CD4-positive, CD25-positive, alpha-beta regulatory T cell (primary cell): ENCODE results near the gene ME2. TPM values are rescaled to one million over a fixed set of nuclear protein-coding genes. Genes with fewer than 3 reads are reported as not detected.

ENCODE experiments used
- ATAC-seq, 2 donors: fragments of 150-1000 bp; cut with Tn5 transposase; one replicate each; pipeline ENCODE4 v1.10.0; 2021; ENCODE audit warnings: low read depth in 2 of 2, moderate number of reproducible peaks in 2 of 2, moderate library complexity in 1 of 2
- DNase-seq, 3 donors: peaks; one replicate each; pipeline versions ENCODE4 v3.0.0 to v3.0.0-alpha.2; 2012 to 2022; ENCODE audit warnings: mixed read lengths in 1 of 3
- H3K27ac ChIP-seq: one replicate; pipeline ENCODE4 v1.7.0; 2013; ENCODE audit warnings: mild to moderate bottlenecking, low read length; ENCODE audit not compliant: insufficient read depth, poor library complexity, severe bottlenecking
- H3K27me3 ChIP-seq: one replicate; pipeline ENCODE4 v1.7.0; 2013; ENCODE audit warnings: low read length; ENCODE audit not compliant: control insufficient read depth, insufficient read depth
- H3K36me3 ChIP-seq: one replicate; pipeline ENCODE4 v1.7.0; 2013; ENCODE audit warnings: mild to moderate bottlenecking, low read length, moderate library complexity; ENCODE audit not compliant: control insufficient read depth, insufficient read depth
- H3K4me1 ChIP-seq: 2 replicates; pipeline ENCODE4 v1.7.0; 2013; ENCODE audit warnings: mild to moderate bottlenecking, low read length; ENCODE audit not compliant: insufficient read depth, control insufficient read depth, poor library complexity, severe bottlenecking
- H3K4me3 ChIP-seq: one replicate; pipeline ENCODE4 v1.7.0; 2013; ENCODE audit warnings: low read depth, mild to moderate bottlenecking, low read length, moderate library complexity
- H3K9me3 ChIP-seq, 2 experiments: 1 replicate in 1 of 2; 2 replicates in 1 of 2; pipeline ENCODE4 v1.7.0; 2013; ENCODE audit warnings: low read length in 2 of 2, mild to moderate bottlenecking in 1 of 2, moderate library complexity in 1 of 2; ENCODE audit not compliant: control insufficient read depth in 2 of 2
- H3K27ac Mint-ChIP-seq, 3 donors: one replicate each; pipeline ENCODE4 v1.8.0; 2020 to 2022; ENCODE audit warnings: mild to moderate bottlenecking in 3 of 3, mixed read lengths in 3 of 3, moderate library complexity in 2 of 3
- H3K27me3 Mint-ChIP-seq: one replicate; pipeline ENCODE4 v1.8.0; 2022; ENCODE audit warnings: mild to moderate bottlenecking, mixed read lengths
- H3K36me3 Mint-ChIP-seq: one replicate; pipeline ENCODE4 v1.8.0; 2020; ENCODE audit warnings: mixed read lengths
- H3K4me1 Mint-ChIP-seq, 4 donors: one replicate each; pipeline ENCODE4 v1.8.0; 2020 to 2022; ENCODE audit warnings: mixed read lengths in 4 of 4, mild to moderate bottlenecking in 1 of 4
- H3K4me3 Mint-ChIP-seq, 4 donors: one replicate each; pipeline ENCODE4 v1.8.0; 2020 to 2022; ENCODE audit warnings: mild to moderate bottlenecking in 4 of 4, mixed read lengths in 4 of 4, moderate library complexity in 3 of 4
- H3K9me3 Mint-ChIP-seq, 7 donors: one replicate each; pipeline ENCODE4 v1.8.0; 2020 to 2022; ENCODE audit warnings: mixed read lengths in 7 of 7, mild to moderate bottlenecking in 3 of 7, moderate library complexity in 2 of 7
- polyA plus RNA-seq, 4 donors: library from polyadenylated mRNA; unstranded; fragments of 300-500 nt; fragmentation: Illumina TruSeq; gene quantifications; one replicate each; pipeline ENCODE4 v1.2.3, GENCODE V29; 2021
- total RNA-seq: library from RNA; stranded (reverse); gene quantifications from one replicate; pipeline ENCODE4 v1.2.3, GENCODE V29; 2022

The ME2 gene
- total and polyA plus RNA-seq, 5 donors from 2014 or later: 29.5 to 45.4 (median 39.7) TPM

GRCh38 chr18:50981381-50981780 is 102.5 kb downstream of the ME2 start:
- H3K27me3 ChIP-seq: no peaks in the 10 kb centered on the region
- H3K4me3 Mint-ChIP-seq: no peak overlapping the region
- H3K4me1 ChIP-seq: no peaks in the 10 kb centered on the region
- H3K9me3 ChIP-seq: peaks cover 0 to 13% of the 10 kb centered on the region in 2 experiments
- no peak overlapping the region for H3K27ac Mint-ChIP-seq
- no peak for DNase-seq
- peaks cover 38% of the 10 kb centered on the region for H3K36me3 ChIP-seq
- no peak overlapping the region for H3K4me3 ChIP-seq
- H3K27ac ChIP-seq: no peak overlapping the region
- no peaks in the 10 kb centered on the region for H3K27me3 Mint-ChIP-seq
- H3K9me3 Mint-ChIP-seq: peaks cover 0 to 10% (median 2%) of the 10 kb centered on the region in 7 donors
- peaks cover 52% of the 10 kb centered on the region for H3K36me3 Mint-ChIP-seq
- H3K4me1 Mint-ChIP-seq: peaks cover 5 to 16% (median 11%) of the 10 kb centered on the region in 4 donors
- ATAC-seq: no peak

GRCh38 chr18:50982086-50982801 is 103.3 kb downstream of the ME2 start:
- peaks cover 0 to 6% of the 10 kb centered on the region in 2 experiments for H3K9me3 ChIP-seq
- H3K27ac ChIP-seq: no peak overlapping the region
- Mint-ChIP-seq H3K36me3 (peaks cover 49% of the 10 kb centered on the region), H3K9me3 (peaks cover 0 to 7% (median 0%) of the 10 kb centered on the region in 7 donors), H3K4me3 (no peak overlapping the region), H3K27ac (peak overlapping the region in 1 of 3 donors; percentile 19), H3K27me3 (no peaks in the 10 kb centered on the region), H3K4me1 (peaks cover 5 to 16% (median 11%) of the 10 kb centered on the region in 4 donors)
- H3K4me1 ChIP-seq: no peaks in the 10 kb centered on the region
- no peaks in the 10 kb centered on the region for H3K27me3 ChIP-seq
- peaks cover 35% of the 10 kb centered on the region for H3K36me3 ChIP-seq
- H3K4me3 ChIP-seq: no peak overlapping the region
- no peak for DNase-seq
- ATAC-seq: no peak

GRCh38 chr18:50982802-50983179 is 103.9 kb downstream of the ME2 start:
- H3K36me3 ChIP-seq: peaks cover 29% of the 10 kb centered on the region
- DNase-seq: no peak
- no peak overlapping the region for H3K27ac ChIP-seq
- H3K4me3 ChIP-seq: no peak overlapping the region
- Mint-ChIP-seq H3K4me1 (peaks cover 5 to 16% (median 11%) of the 10 kb centered on the region in 4 donors), H3K27me3 (no peaks in the 10 kb centered on the region), H3K36me3 (peaks cover 48% of the 10 kb centered on the region), H3K27ac (peak overlapping the region in 2 of 3 donors; percentile 19 to 55), H3K9me3 (peaks cover 0 to 6% (median 0%) of the 10 kb centered on the region in 7 donors), H3K4me3 (no peak overlapping the region)
- H3K27me3 ChIP-seq: no peaks in the 10 kb centered on the region
- H3K4me1 ChIP-seq: no peaks in the 10 kb centered on the region
- ATAC-seq: no peak
- peaks cover 0 to under 1% of the 10 kb centered on the region in 2 experiments for H3K9me3 ChIP-seq

GRCh38 chr18:50986360-50987087 is 107.6 kb downstream of the ME2 start:
- Mint-ChIP-seq H3K4me3 (no peak overlapping the region), H3K4me1 (peaks cover 0 to 6% (median 5%) of the 10 kb centered on the region in 4 donors), H3K27ac (no peak overlapping the region), H3K27me3 (no peaks in the 10 kb centered on the region), H3K9me3 (no peaks in the 10 kb centered on the region), H3K36me3 (peaks cover 30% of the 10 kb centered on the region)
- H3K4me3 ChIP-seq: no peak overlapping the region
- H3K9me3 ChIP-seq: no peaks in the 10 kb centered on the region
- no peaks in the 10 kb centered on the region for H3K27me3 ChIP-seq
- H3K36me3 ChIP-seq: peaks cover 19% of the 10 kb centered on the region
- H3K4me1 ChIP-seq: no peaks in the 10 kb centered on the region
- ATAC-seq: no peak
- DNase-seq: no peak
- no peak overlapping the region for H3K27ac ChIP-seq

- DNase-seq (no peak), ATAC-seq (no peak)
- Histone ChIP-seq H3K9me3 (no peaks in the 10 kb centered on the region), H3K27me3 (no peaks in the 10 kb centered on the region), H3K27ac (no peak overlapping the region), H3K36me3 (peaks cover 19% of the 10 kb centered on the region), H3K4me3 (no peak overlapping the region), H3K4me1 (no peaks in the 10 kb centered on the region)
- peak overlapping the region in 1 of 3 donors; percentile 79 for H3K27ac Mint-ChIP-seq
- H3K27me3 Mint-ChIP-seq: no peaks in the 10 kb centered on the region
- no peak overlapping the region for H3K4me3 Mint-ChIP-seq
- peaks cover 0 to 5% (median 3%) of the 10 kb centered on the region in 4 donors for H3K4me1 Mint-ChIP-seq
- no peaks in the 10 kb centered on the region for H3K9me3 Mint-ChIP-seq
- H3K36me3 Mint-ChIP-seq: peaks cover 32% of the 10 kb centered on the region
Measured at GRCh38 chr18:50987261-50987660, 108.3 kb downstream of the ME2 start.

GRCh38 chr18:50989711-50990110 is 110.8 kb downstream of the ME2 start:
- Mint-ChIP-seq H3K36me3 (peaks cover 22% of the 10 kb centered on the region), H3K9me3 (no peaks in the 10 kb centered on the region), H3K27ac (no peak overlapping the region), H3K4me1 (peaks cover 0 to 2% (median under 1%) of the 10 kb centered on the region in 4 donors), H3K4me3 (no peak overlapping the region), H3K27me3 (no peaks in the 10 kb centered on the region)
- ATAC-seq: no peak
- no peak overlapping the region for H3K4me3 ChIP-seq
- no peaks in the 10 kb centered on the region for H3K9me3 ChIP-seq
- H3K4me1 ChIP-seq: no peaks in the 10 kb centered on the region
- no peaks in the 10 kb centered on the region for H3K27me3 ChIP-seq
- no peak overlapping the region for H3K27ac ChIP-seq
- no peak for DNase-seq
- H3K36me3 ChIP-seq: peaks cover 12% of the 10 kb centered on the region

- Histone ChIP-seq H3K4me1 (no peaks in the 10 kb centered on the region), H3K27me3 (no peaks in the 10 kb centered on the region), H3K4me3 (no peak overlapping the region), H3K9me3 (no peaks in the 10 kb centered on the region), H3K27ac (no peak overlapping the region), H3K36me3 (no peaks in the 10 kb centered on the region)
- Mint-ChIP-seq H3K4me1 (no peaks in the 10 kb centered on the region), H3K9me3 (peaks cover 0 to 3% (median 0%) of the 10 kb centered on the region in 7 donors), H3K4me3 (no peak overlapping the region), H3K27me3 (no peaks in the 10 kb centered on the region), H3K36me3 (peaks cover 11% of the 10 kb centered on the region), H3K27ac (no peak overlapping the region)
- ATAC-seq (no peak), DNase-seq (no peak)
Measured at GRCh38 chr18:50992351-50992762, 113.4 kb downstream of the ME2 start.
